Upper lobe of left lung (tissue), 6 donors: ENCODE results near the gene TENM4. TPM values are rescaled to one million over a fixed set of nuclear protein-coding genes. Genes with fewer than 3 reads are reported as not detected.

Experiments used
- ATAC-seq, 2 donors: fragments of 200-7000 bp; cut with Tn5 transposase; one replicate each; pipeline ENCODE4 v1.9.1; 2022; ENCODE audit warnings: mild to moderate bottlenecking in 2 of 2, moderate library complexity in 2 of 2; ENCODE audit not compliant: low FRiP score in 2 of 2
- DNase-seq, 2 donors: peaks; one replicate each; pipeline ENCODE4 v3.0.0-alpha.2; 2019 to 2020
- H3K27ac ChIP-seq, 4 donors: fragments of 200-600 bp; sonication (generic); one replicate each; pipeline ENCODE4 v1.5.1; 2016 to 2019
- H3K27me3 ChIP-seq, 4 donors: fragments of 200-600 bp; sonication (generic); one replicate each; pipeline ENCODE4 v1.5.1; 2017 to 2019
- H3K36me3 ChIP-seq, 4 donors: fragments of 200-600 bp; sonication (generic); one replicate each; pipeline ENCODE4 v1.5.1; 2016 to 2019
- H3K4me1 ChIP-seq, 4 donors: fragments of 200-600 bp; sonication (generic); one replicate each; pipeline ENCODE4 v1.5.1; 2018 to 2019
- H3K4me3 ChIP-seq, 4 donors: fragments of 200-600 bp; sonication (generic); one replicate each; pipeline ENCODE4 v1.5.1; 2017 to 2019; ENCODE audit warnings: mild to moderate bottlenecking in 2 of 4, moderate library complexity in 1 of 4
- H3K9me3 ChIP-seq, 4 donors: fragments of 200-600 bp; sonication (generic); one replicate each; pipeline ENCODE4 v1.5.1; 2018 to 2019
- EP300 ChIP-seq, 4 donors: sonication (generic); formaldehyde crosslinking; IDR thresholded peaks; one replicate each; pipeline ENCODE4 v1.5.1; 2017; ENCODE audit warnings: antibody characterized with exemption in 4 of 4, control low read depth in 2 of 4
- POLR2A ChIP-seq, 4 donors: fragments of 450-650 bp; IDR thresholded peaks; one replicate each; pipeline ENCODE4 v1.5.1; 2016 to 2017; ENCODE audit warnings: antibody characterized with exemption in 4 of 4, mild to moderate bottlenecking in 2 of 4
- POLR2AphosphoS5 ChIP-seq, 2 donors: sonication (generic); formaldehyde crosslinking; IDR thresholded peaks; one replicate each; pipeline ENCODE4 v1.5.1; 2017; ENCODE audit warnings: antibody characterized with exemption in 2 of 2
- WGBS, 2 donors: methylation state at CpG; one replicate each; pipeline ENCODE4 v1.1.5; 2017 to 2018; 5-methylcytosine and 5-hydroxymethylcytosine counted together
- total RNA-seq, 6 donors: library from RNA; depleted of rRNA in 4 of 6; stranded (reverse); fragments of >200 nt in 4 of 6; gene quantifications; one replicate each; pipeline versions ENCODE4 v1.1.0 to v1.2.1, GENCODE V29; 2016 to 2021
- TF ChIP-seq, protein P1 (sequence below), 6 experiments: fragments of 450-650 bp in 4 of 6; fragments of 200-600 bp in 2 of 6; sonication (generic) in 2 of 6; IDR thresholded peaks; one replicate each; pipeline ENCODE4 v1.5.1; 2016 to 2019; ENCODE audit warnings: antibody characterized with exemption in 6 of 6
- donor health status: DM: no; HTN: no; CAD: no; lungs with moderate emphysema.
- donor health status: DM: no; HTN: yes; CAD: no; lungs with severe emphysema.

Gene TENM4
- total RNA-seq, 6 donors from 2014 or later, result 0.11 to 20.0 (median 3.7) TPM

DNA sequence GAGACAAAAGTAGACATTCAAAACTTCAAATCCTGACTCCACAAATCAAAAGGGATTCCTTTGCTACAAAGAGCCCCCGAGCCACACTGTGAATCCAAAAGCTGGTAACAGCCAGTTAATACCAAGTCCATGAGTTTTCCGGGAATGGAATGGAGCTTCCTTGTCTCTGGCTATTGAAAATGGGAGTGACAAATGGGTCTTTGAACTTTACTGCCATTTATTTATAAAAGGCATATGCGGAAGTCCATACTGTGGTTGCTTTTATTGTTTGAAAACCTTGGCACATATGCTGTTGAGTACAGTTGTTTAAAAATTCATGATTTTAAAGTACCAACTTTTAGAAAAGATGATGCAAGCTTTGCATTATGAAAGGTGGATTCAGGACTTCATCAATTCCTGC, 659.9 kb downstream of the TENM4 start:
- Histone ChIP-seq H3K27me3 (no peaks in the 10 kb centered on the region), H3K4me3 (no peak overlapping the region), H3K9me3 (no peaks in the 10 kb centered on the region), H3K27ac (no peak overlapping the region), H3K36me3 (no peaks in the 10 kb centered on the region), H3K4me1 (peaks cover 0 to 7% (median 1%) of the 10 kb centered on the region in 4 donors)
- WGBS, 2 donors, result 56 to 67% methylated on average over 3 of the region's 3 CpGs
- TF ChIP-seq POLR2AphosphoS5 (IDR thresholded peaks at IDR 0.05), result no peak
- TF ChIP-seq POLR2A (IDR thresholded peaks at IDR 0.05), result no peak
- TF ChIP-seq, protein P1, sequence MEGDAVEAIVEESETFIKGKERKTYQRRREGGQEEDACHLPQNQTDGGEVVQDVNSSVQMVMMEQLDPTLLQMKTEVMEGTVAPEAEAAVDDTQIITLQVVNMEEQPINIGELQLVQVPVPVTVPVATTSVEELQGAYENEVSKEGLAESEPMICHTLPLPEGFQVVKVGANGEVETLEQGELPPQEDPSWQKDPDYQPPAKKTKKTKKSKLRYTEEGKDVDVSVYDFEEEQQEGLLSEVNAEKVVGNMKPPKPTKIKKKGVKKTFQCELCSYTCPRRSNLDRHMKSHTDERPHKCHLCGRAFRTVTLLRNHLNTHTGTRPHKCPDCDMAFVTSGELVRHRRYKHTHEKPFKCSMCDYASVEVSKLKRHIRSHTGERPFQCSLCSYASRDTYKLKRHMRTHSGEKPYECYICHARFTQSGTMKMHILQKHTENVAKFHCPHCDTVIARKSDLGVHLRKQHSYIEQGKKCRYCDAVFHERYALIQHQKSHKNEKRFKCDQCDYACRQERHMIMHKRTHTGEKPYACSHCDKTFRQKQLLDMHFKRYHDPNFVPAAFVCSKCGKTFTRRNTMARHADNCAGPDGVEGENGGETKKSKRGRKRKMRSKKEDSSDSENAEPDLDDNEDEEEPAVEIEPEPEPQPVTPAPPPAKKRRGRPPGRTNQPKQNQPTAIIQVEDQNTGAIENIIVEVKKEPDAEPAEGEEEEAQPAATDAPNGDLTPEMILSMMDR (IDR thresholded peaks at IDR 0.05), result no peak
- TF ChIP-seq EP300 (IDR thresholded peaks at IDR 0.05), result no peak
- ATAC-seq, result no peak
- DNase-seq, result no peak

DNA sequence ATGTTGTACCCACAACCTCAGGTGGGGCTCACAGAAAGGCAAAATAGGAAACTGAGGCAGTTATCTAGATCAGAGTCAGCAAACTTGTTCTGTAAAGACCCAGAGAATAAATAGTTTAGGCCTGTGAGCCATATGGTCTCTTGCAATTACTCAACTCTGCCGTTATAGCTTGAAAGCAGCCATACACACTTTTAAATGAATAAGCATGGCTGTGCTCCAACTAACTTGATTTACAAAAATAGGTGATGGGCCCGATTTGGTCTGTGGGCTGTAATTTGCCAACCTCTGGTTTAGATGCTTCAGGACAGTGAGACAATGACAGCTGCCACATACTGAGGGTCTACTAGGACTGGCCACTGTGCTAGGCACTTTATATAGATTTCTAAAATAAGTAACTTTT, 667.3 kb downstream of the TENM4 start:
- 76% methylated on average over 2 of the region's 2 CpGs for WGBS, 2 donors
- ATAC-seq (no peak), DNase-seq (no peak)

DNA sequence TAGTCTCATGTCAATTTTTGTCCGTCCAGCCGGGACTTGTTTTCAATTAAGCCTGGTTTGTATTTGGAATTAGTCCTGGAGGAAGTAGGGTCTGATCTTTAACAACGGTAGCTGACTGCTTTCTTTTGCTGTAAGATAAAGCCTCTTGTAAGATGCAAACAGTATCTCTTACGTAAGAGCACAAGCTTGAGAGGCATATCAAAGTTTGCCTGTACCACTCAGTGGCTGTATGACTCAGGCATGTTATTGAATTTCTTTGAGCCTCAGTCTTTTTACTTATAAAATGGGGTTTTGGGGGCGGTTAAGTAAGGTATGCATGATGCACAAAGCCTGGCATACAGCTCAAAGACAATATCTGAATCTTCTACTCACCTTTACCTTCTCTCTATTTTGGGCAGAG, 667.8 kb downstream of the TENM4 start:
- Histone ChIP-seq H3K9me3 (no peaks in the 10 kb centered on the region), H3K27me3 (no peaks in the 10 kb centered on the region), H3K4me3 (no peak overlapping the region), H3K4me1 (no peaks in the 10 kb centered on the region), H3K27ac (no peak overlapping the region), H3K36me3 (no peaks in the 10 kb centered on the region)
- ATAC-seq, result peak in 1 of 2 donors; percentile 38
- WGBS, 2 donors, result 56 to 61% methylated on average over 5 of the region's 5 CpGs
- DNase-seq, result no peak
- TF ChIP-seq EP300 (IDR thresholded peaks at IDR 0.05) (no peak), POLR2AphosphoS5 (IDR thresholded peaks at IDR 0.05) (no peak), POLR2A (IDR thresholded peaks at IDR 0.05) (no peak)
- TF ChIP-seq, protein P1 (IDR thresholded peaks at IDR 0.05), result no peak

More for the DNA sequence above, 667.3 kb downstream of the TENM4 start:
- Histone ChIP-seq H3K27me3 (no peaks in the 10 kb centered on the region), H3K4me1 (no peaks in the 10 kb centered on the region), H3K9me3 (no peaks in the 10 kb centered on the region), H3K4me3 (no peak overlapping the region), H3K36me3 (no peaks in the 10 kb centered on the region), H3K27ac (no peak overlapping the region)
- TF ChIP-seq EP300 (IDR thresholded peaks at IDR 0.05) (no peak), POLR2A (IDR thresholded peaks at IDR 0.05) (no peak), POLR2AphosphoS5 (IDR thresholded peaks at IDR 0.05) (no peak)
- TF ChIP-seq, protein P1 (IDR thresholded peaks at IDR 0.05), result no peak

DNA sequence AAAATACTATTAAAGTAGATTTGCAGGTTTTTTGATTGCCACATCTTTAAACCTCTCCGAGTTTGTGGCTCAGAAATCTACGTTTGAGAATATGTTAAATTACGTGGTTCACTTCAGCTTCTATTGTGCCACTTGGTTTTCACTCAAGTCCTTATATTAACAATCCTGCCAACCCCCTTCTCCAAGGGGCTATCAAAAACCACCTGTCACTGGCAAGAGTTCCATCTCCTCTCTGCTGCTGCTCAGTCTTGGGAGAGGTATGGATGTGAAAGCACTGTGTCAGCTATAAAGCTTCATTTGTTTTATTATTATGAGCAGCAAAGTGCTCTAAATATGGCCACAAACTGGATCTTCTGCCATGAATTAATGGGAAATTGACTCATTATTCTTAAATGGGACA, 668.6 kb downstream of the TENM4 start:
- 78 to 90% methylated on average over 3 of the region's 3 CpGs for WGBS, 2 donors
- H3K9me3 ChIP-seq, result no peaks in the 10 kb centered on the region
- H3K4me1 ChIP-seq, result no peaks in the 10 kb centered on the region
- no peaks in the 10 kb centered on the region for H3K27me3 ChIP-seq
- no peak overlapping the region for H3K4me3 ChIP-seq
- TF ChIP-seq EP300 (IDR thresholded peaks at IDR 0.05) (no peak), POLR2A (IDR thresholded peaks at IDR 0.05) (no peak), POLR2AphosphoS5 (IDR thresholded peaks at IDR 0.05) (no peak)
- TF ChIP-seq, protein P1 (IDR thresholded peaks at IDR 0.05), result no peak
- DNase-seq (no peak), ATAC-seq (no peak)
- H3K27ac ChIP-seq, result no peak overlapping the region
- no peaks in the 10 kb centered on the region for H3K36me3 ChIP-seq

DNA sequence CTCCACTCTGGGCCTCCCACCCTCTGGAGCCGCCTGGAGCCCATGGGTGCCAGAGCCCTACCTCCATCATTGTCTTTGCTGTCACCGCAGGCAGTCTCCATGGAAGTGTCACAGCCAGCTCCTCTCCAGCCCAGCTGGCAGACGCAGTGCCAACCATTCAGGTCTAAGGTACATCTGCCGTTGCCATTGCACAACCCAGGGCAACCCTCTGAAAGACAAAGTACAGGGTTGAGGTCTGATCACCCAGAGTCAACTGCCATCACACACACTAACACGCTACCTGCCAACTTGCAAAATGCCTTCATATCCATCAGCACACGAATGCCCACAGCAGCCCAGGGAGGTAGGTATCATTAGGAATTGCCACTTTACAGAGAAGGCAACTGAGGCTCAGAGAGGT, 669.9 kb downstream of the TENM4 start:
- no peaks in the 10 kb centered on the region for H3K4me1 ChIP-seq
- TF ChIP-seq EP300 (IDR thresholded peaks at IDR 0.05), result no peak
- no peak for TF ChIP-seq POLR2AphosphoS5 (IDR thresholded peaks at IDR 0.05)
- no peak for TF ChIP-seq POLR2A (IDR thresholded peaks at IDR 0.05)
- TF ChIP-seq, protein P1 (IDR thresholded peaks at IDR 0.05), result no peak
- ATAC-seq, result no peak
- H3K27ac ChIP-seq, result no peak overlapping the region
- H3K36me3 ChIP-seq, result no peaks in the 10 kb centered on the region
- WGBS, 2 donors, result 86 to 94% methylated on average over 5 to 6 of the region's 6 CpGs
- H3K9me3 ChIP-seq, result no peaks in the 10 kb centered on the region
- DNase-seq, result no peak
- H3K27me3 ChIP-seq, result no peaks in the 10 kb centered on the region
- no peak overlapping the region for H3K4me3 ChIP-seq
